ENCODE data around the gene TMEM242. TPM values are rescaled to one million over a fixed set of nuclear protein-coding genes. Genes with fewer than 3 reads are reported as not detected.

The TMEM242 gene
- total RNA-seq, 6 experiments from 2014 or later, result 9.4 to 12.8 (median 10.8) TPM

GRCh38 chr6:157251586-157252247 is 71.6 kb downstream of the TMEM242 start:
- Mint-ChIP-seq H3K4me1 (ENCODE audit: low read depth) (no peaks in the 10 kb centered on the region), H3K27me3 (ENCODE audit: insufficient read depth) (peaks cover 40% of the 10 kb centered on the region), H3K9me3 (peaks cover 12% of the 10 kb centered on the region), H3K27ac (no peak overlapping the region), H3K4me3 (no peak overlapping the region), H3K36me3 (ENCODE audit: low read depth) (0 out of 2 replicates have a peak, but pooled peaks cover 5% of the 10 kb centered on the region)
- TF ChIP-seq CTCF (IDR thresholded peaks at IDR 0.05), result no peak
- no peak for DNase-seq

- Mint-ChIP-seq H3K4me1 (ENCODE audit: low read depth) (peaks cover 12% of the 10 kb centered on the region), H3K4me3 (no peak overlapping the region), H3K9me3 (peaks cover 12% of the 10 kb centered on the region), H3K36me3 (ENCODE audit: low read depth) (0 out of 2 replicates have a peak, but pooled peaks cover 5% of the 10 kb centered on the region), H3K27me3 (ENCODE audit: insufficient read depth) (peaks cover 31% of the 10 kb centered on the region), H3K27ac (no peak overlapping the region)
- no peak for TF ChIP-seq CTCF (IDR thresholded peaks at IDR 0.05)
- no peak for DNase-seq
These were observed 73.5 kb downstream of the TMEM242 start for GRCh38 chr6:157249826-157250225.

GRCh38 chr6:157248264-157248663 is 75.1 kb downstream of the TMEM242 start:
- peaks cover 12% of the 10 kb centered on the region for H3K9me3 Mint-ChIP-seq
- DNase-seq, result no peak
- no peak overlapping the region for H3K4me3 Mint-ChIP-seq
- peaks cover 21% of the 10 kb centered on the region for H3K4me1 Mint-ChIP-seq (ENCODE audit: low read depth)
- H3K27me3 Mint-ChIP-seq (ENCODE audit: insufficient read depth), result peaks cover 23% of the 10 kb centered on the region
- 0 out of 2 replicates have a peak, but pooled peaks cover 5% of the 10 kb centered on the region for H3K36me3 Mint-ChIP-seq (ENCODE audit: low read depth)
- no peak for TF ChIP-seq CTCF (IDR thresholded peaks at IDR 0.05)
- no peak overlapping the region for H3K27ac Mint-ChIP-seq

GRCh38 chr6:157246771-157247484 is 76.4 kb downstream of the TMEM242 start:
- no peak for DNase-seq
- Mint-ChIP-seq H3K4me3 (no peak overlapping the region), H3K9me3 (peaks cover 12% of the 10 kb centered on the region), H3K27ac (no peak overlapping the region), H3K27me3 (ENCODE audit: insufficient read depth) (peaks cover 27% of the 10 kb centered on the region), H3K36me3 (ENCODE audit: low read depth) (0 out of 2 replicates have a peak, but pooled peaks cover 5% of the 10 kb centered on the region), H3K4me1 (ENCODE audit: low read depth) (peaks cover 21% of the 10 kb centered on the region)
- TF ChIP-seq CTCF (IDR thresholded peaks at IDR 0.05), result no peak

GRCh38 chr6:157246048-157246630 is 77.2 kb downstream of the TMEM242 start:
- TF ChIP-seq CTCF (IDR thresholded peaks at IDR 0.05), result no peak
- Mint-ChIP-seq H3K27me3 (ENCODE audit: insufficient read depth) (peaks cover 28% of the 10 kb centered on the region), H3K36me3 (ENCODE audit: low read depth) (0 out of 2 replicates have a peak, but pooled peaks cover 5% of the 10 kb centered on the region), H3K4me1 (ENCODE audit: low read depth) (peaks cover 21% of the 10 kb centered on the region), H3K9me3 (peaks cover 12% of the 10 kb centered on the region), H3K27ac (no peak overlapping the region), H3K4me3 (no peak overlapping the region)
- DNase-seq, result no peak

All from HFFc6 (cell line).